KMS-11 (cell line): Measurements from ENCODE around the gene MGMT.

Source experiments
- H2AFZ ChIP-seq: fragments of 200-600 bp; sonication (generic); 2 replicates; pipeline ENCODE4 v1.6.1; 2016; ENCODE audit warnings: antibody characterized with exemption, mixed run types, low read depth
- H3K27ac ChIP-seq: fragments of 200-600 bp; sonication (generic); 2 replicates; pipeline ENCODE4 v1.6.1; 2016; ENCODE audit warnings: mild to moderate bottlenecking, mixed run types
- H3K27me3 ChIP-seq: fragments of 200-600 bp; sonication (generic); 2 replicates; pipeline ENCODE4 v1.6.1; 2017; ENCODE audit warnings: mild to moderate bottlenecking, low read depth, mixed run types, moderate library complexity; ENCODE audit not compliant: insufficient read depth
- H3K36me3 ChIP-seq: fragments of 200-600 bp; sonication (generic); 2 replicates; pipeline ENCODE4 v1.6.1; 2017; ENCODE audit warnings: mild to moderate bottlenecking, mixed run types; ENCODE audit not compliant: insufficient read depth
- H3K4me1 ChIP-seq: fragments of 200-600 bp; sonication (generic); 2 replicates; pipeline ENCODE4 v1.6.1; 2016; ENCODE audit warnings: mild to moderate bottlenecking, low read depth, mixed run types; ENCODE audit not compliant: poor library complexity, severe bottlenecking
- H3K4me2 ChIP-seq: fragments of 200-600 bp; sonication (generic); 2 replicates; pipeline ENCODE4 v1.7.0; 2016; ENCODE audit warnings: mild to moderate bottlenecking, mixed run types
- H3K4me3 ChIP-seq: fragments of 200-600 bp; sonication (generic); IDR thresholded peaks from 2 replicates; pipeline ENCODE4 v1.6.1; 2017; ENCODE audit warnings: low read depth, low read length, mixed read lengths; ENCODE audit not compliant: insufficient read depth
- H3K79me2 ChIP-seq: fragments of 200-600 bp; sonication (generic); 2 replicates; pipeline ENCODE4 v1.6.1; 2016; ENCODE audit warnings: low read depth, mixed run types; ENCODE audit not compliant: insufficient read depth
- H3K9ac ChIP-seq: fragments of 200-600 bp; sonication (generic); 2 replicates; pipeline ENCODE4 v1.6.1; 2016; ENCODE audit warnings: mild to moderate bottlenecking, mixed run types
- H4K20me1 ChIP-seq: fragments of 200-600 bp; sonication (generic); 2 replicates; pipeline ENCODE4 v1.6.1; 2016; ENCODE audit warnings: mild to moderate bottlenecking, mixed run types; ENCODE audit not compliant: insufficient read depth
- TF ChIP-seq, protein P1 (sequence below): fragments of 200-600 bp; sonication (generic); conservative IDR thresholded peaks from 2 replicates; pipeline ENCODE4 v1.6.1; 2017; ENCODE audit warnings: low read depth, mild to moderate bottlenecking, antibody characterized with exemption, low read length, moderate library complexity, mixed read lengths

Gene MGMT

GRCh38 chr10:129641351-129641750 is 174.3 kb downstream of the MGMT start:
- Histone ChIP-seq H4K20me1 (no peaks in the 10 kb centered on the region), H3K9ac (no peak overlapping the region), H3K4me3 (no peak overlapping the region), H3K79me2 (no peaks in the 10 kb centered on the region), H3K36me3 (no peaks in the 10 kb centered on the region), H3K27ac (no peak overlapping the region), H2AFZ (no peak overlapping the region), H3K4me1 (no peaks in the 10 kb centered on the region), H3K27me3 (no peaks in the 10 kb centered on the region), H3K4me2 (no peak overlapping the region)
- TF ChIP-seq, protein P1, sequence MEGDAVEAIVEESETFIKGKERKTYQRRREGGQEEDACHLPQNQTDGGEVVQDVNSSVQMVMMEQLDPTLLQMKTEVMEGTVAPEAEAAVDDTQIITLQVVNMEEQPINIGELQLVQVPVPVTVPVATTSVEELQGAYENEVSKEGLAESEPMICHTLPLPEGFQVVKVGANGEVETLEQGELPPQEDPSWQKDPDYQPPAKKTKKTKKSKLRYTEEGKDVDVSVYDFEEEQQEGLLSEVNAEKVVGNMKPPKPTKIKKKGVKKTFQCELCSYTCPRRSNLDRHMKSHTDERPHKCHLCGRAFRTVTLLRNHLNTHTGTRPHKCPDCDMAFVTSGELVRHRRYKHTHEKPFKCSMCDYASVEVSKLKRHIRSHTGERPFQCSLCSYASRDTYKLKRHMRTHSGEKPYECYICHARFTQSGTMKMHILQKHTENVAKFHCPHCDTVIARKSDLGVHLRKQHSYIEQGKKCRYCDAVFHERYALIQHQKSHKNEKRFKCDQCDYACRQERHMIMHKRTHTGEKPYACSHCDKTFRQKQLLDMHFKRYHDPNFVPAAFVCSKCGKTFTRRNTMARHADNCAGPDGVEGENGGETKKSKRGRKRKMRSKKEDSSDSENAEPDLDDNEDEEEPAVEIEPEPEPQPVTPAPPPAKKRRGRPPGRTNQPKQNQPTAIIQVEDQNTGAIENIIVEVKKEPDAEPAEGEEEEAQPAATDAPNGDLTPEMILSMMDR = no peak

GRCh38 chr10:129641982-129642381 is 174.9 kb downstream of the MGMT start:
- no peak overlapping the region for H2AFZ ChIP-seq
- H4K20me1 ChIP-seq = no peaks in the 10 kb centered on the region
- H3K27me3 ChIP-seq = no peaks in the 10 kb centered on the region
- H3K4me3 ChIP-seq = no peak overlapping the region
- no peak overlapping the region for H3K27ac ChIP-seq
- H3K9ac ChIP-seq = no peak overlapping the region
- H3K36me3 ChIP-seq = no peaks in the 10 kb centered on the region
- H3K4me2 ChIP-seq = no peak overlapping the region
- H3K4me1 ChIP-seq = no peaks in the 10 kb centered on the region
- TF ChIP-seq, protein P1 = no peak
- H3K79me2 ChIP-seq = no peaks in the 10 kb centered on the region

DNA sequence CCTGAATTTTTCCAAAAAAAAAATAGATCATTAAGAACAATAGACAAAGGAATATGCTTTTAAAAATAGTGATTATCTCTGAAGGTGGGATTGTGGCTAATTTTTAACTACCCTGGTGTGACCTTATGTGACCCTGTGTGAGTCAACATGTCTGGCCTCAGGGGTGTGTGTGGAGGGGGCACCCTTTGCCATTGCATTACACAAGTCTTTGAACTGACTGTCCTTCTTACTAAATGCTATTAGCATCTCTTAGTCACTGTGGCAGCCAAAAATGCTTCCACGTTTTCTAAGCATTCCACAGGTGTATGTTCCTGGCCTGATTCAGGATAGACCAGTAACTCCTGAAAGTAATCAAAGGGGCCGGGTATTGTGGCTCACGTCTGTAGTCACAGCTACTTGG is 175.4 kb downstream of the MGMT start:
- Histone ChIP-seq H3K79me2 (no peaks in the 10 kb centered on the region), H4K20me1 (no peaks in the 10 kb centered on the region), H3K27ac (no peak overlapping the region), H3K4me3 (no peak overlapping the region), H3K4me2 (no peak overlapping the region), H3K27me3 (no peaks in the 10 kb centered on the region), H3K4me1 (no peaks in the 10 kb centered on the region), H3K36me3 (no peaks in the 10 kb centered on the region), H2AFZ (no peak overlapping the region), H3K9ac (no peak overlapping the region)
- TF ChIP-seq, protein P1 = no peak

- TF ChIP-seq, protein P1 = no peak
- Histone ChIP-seq H3K27ac (no peak overlapping the region), H3K4me3 (no peak overlapping the region), H3K9ac (no peak overlapping the region), H3K27me3 (no peaks in the 10 kb centered on the region), H3K36me3 (no peaks in the 10 kb centered on the region), H3K79me2 (no peaks in the 10 kb centered on the region), H4K20me1 (no peaks in the 10 kb centered on the region), H3K4me1 (no peaks in the 10 kb centered on the region), H3K4me2 (no peak overlapping the region), H2AFZ (no peak overlapping the region)
These were observed 176.2 kb downstream of the MGMT start for GRCh38 chr10:129643266-129643665.
